ENCODE results near the gene MS4A6E. TPM values are rescaled to one million over a fixed set of nuclear protein-coding genes. Genes with fewer than 3 reads are reported as not detected.
"Not testable (repeated sequence)": the region's sequence is repeated elsewhere in the genome, so short reads cannot be mapped to it uniquely, and the experiment has no call there.

The MS4A6E gene, protein sequence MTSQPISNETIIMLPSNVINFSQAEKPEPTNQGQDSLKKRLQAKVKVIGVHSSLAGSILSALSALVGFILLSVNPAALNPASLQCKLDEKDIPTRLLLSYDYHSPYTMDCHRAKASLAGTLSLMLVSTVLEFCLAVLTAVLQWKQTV
- not detected in 2 replicates for total RNA-seq

DNA sequence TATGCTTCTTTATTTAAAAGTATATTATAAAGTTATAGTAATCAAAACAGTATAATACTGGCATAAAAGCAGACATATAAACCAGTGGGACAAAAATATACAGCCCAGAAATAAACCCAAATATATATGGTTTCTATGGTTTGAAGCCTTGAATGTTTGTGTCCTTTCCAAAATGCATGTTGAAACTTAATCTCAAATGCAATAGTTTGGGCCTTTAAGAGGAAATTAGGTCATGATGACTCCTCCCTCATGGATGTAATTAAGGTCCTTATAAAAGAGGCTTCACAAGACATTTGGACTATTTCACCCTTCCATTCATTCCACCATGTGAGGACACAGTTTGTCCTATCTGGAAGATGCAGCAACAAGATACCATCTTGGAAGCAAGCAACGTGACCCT lies at the start of gene MS4A6E:
Gene MS4A6E (plus strand): TSS at position 301 of the 400 bp plus-strand sequence. CDS start 7,641 bp downstream, outside the sequence.
- intact Hi-C loops (cut with micrococcal nuclease) = no loop called here

DNA sequence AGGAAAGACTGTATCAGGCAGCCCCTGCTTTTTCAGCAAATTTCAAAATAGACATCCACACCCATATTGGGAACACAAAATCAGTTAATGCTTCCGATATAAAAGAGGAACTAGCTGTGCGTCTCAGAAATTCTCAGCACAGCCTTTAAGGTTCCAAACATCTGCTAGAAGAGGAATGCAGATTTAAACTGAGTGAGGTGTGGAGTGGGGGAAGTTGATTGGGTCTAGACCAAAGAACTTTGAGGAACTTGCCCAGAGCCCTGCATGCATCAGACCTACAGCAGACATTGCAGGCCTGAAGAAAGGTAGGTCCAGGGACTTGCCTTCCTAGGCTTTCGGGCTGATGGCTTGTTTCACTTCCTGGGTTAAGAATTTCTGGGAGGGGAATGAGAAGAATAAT lies 46.6 kb upstream of the MS4A6E start, which contains the start of gene MS4A4A:
Gene MS4A4A (plus strand): TSS at position 255 of the 400 bp plus-strand sequence. CDS start 10 bp downstream, at position 265.
- intact Hi-C loops (cut with micrococcal nuclease) = no loop called here

DNA sequence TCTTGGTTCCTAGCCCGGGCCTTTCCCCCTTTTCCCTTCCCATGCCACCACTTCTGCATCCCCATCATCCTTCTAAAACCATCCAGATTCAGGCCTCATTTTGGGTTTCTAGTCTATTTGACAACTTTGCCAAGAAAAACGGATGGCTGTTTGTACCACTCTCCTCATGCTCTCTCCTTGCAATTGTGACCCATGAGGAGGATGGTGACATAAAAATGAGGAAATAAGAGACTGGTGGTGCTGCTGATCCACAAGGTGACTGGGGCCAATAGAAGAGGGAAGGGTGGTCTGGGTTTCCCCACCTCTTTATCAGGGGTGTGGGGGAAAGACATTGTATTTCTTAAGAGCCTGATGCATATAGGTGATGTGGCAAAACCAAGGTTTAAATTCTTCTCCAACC lies 45.6 kb upstream of the MS4A6E start:
- intact Hi-C loops (cut with micrococcal nuclease) = no loop called here

DNA sequence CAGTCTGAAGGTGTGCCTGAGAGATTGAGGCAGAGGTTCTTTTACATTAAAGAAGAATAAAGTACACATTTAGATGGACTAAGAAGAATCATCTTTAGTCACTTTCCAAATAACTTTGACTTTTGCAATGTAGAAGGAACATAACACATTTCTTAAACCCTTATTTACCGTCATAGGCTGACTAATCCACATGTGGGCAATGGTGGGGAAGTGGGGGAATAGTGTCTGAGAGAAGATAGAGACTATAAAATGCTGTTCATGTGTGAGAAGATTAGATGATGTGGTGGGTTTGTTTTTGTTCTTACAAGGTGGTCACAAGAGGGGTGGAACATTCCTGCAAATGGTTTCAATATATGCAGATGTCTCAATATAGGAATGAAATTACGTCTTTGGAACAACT lies 44.8 kb upstream of the MS4A6E start:
- intact Hi-C loops (cut with micrococcal nuclease) = no loop called here

DNA sequence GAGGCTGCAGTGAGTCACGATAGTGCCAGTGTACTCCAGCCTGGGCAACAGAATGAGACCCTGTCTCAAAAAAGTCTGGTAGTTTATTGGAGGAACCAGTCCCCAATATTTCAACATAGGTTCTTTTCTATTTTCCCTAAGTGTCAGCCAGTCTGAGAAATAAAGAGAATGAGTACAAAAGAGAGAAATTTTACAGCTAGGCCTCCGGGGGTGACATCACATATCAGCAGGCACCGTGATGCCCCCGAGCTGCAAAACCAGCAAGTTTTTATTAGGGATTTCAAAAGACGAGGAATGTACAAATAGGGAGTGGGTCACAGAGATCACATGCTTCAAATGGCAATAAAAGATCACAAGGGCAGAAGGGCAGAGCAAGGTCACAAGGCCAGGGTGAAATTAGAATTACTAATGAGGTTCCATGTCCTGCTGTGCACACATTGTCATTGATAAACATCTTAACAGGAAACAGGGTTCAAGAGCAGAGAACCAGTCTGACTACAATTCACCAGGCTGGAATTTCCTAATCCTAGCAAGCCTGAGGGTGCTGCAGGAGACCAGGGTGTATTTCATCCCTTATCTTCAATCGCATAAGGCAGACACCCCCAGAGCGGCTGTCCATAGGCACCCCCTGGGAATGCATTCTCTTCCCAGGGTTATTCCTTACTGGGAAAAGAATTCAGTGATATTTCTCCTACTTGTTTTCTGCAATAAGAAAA lies 41.5 kb upstream of the MS4A6E start:
- intact Hi-C loops (cut with micrococcal nuclease) = not testable (repeated sequence)

DNA sequence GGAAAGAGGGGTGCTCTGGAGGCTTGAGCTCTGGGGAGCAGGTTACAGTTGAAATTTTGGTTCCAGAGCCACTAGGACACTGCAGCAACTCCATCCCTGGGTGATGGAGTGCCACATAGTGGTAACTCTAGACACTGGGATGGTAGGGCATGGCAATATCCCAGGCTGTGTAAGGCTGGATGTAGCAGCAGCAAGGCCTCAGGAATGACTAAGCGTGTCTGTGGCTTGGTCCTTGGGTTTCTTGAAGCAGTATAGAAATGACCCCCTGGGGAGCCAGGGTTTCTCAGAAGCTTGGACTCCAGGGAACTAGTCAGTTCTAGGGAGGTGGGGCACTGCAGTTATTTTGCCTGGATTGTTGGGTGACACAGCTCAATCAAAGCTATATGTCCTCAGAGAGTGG lies 38.5 kb upstream of the MS4A6E start:
- intact Hi-C loops (cut with micrococcal nuclease) = no loop called here

DNA sequence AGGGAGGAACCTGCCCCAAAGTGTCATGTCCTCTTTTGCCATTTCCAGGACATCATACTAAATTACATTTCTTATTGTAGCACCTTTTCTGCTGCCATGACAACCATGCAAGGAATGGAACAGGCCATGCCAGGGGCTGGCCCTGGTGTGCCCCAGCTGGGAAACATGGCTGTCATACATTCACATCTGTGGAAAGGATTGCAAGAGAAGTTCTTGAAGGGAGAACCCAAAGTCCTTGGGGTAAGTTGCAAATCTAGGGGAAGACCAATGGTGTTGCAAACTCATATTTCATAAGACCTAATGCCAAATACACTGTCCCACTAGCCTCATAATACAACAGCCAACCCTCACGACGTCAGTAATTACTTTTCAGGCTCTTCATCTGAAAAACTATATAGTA lies 34.9 kb upstream of the MS4A6E start:
- intact Hi-C loops (cut with micrococcal nuclease) = no loop called here

DNA sequence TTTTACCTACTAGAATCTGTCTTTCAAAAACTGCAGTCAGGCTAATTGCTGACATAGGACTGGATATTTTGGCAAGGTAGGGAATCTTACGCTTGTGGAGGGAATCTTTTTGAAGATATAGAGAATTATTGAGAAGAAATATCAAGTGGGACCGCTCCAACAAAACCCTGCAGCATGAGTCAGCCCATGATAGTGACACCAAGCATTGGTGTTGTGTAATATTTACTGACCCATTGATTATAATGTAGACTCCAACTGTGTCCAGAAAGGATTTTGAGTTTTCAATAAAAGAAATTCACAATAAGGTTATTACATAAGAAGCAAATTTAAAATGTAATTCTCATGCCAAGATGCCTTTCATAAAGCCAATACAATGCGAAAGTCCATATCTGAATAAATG lies 25.9 kb upstream of the MS4A6E start:
- intact Hi-C loops (cut with micrococcal nuclease) = no loop called here

DNA sequence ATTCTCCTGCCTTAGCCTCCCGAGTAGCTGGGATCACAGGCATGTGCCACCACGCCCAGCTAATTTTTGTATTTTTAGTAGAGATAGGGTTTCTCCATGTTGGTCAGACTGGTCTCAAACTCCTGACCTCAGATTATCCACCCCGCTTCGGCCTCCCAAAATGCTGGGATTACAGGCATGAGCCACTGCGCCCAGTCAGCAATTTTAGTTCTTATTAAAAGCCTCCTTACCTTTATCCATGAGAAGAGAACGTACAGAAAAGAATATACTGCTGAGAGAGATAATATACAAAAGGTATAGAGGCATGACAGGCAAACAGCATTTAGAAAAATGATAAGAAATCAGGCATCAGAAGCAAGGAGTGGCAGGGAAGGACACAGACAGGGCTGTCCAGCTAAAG lies 25.2 kb upstream of the MS4A6E start:
- intact Hi-C loops (cut with micrococcal nuclease) = not testable (repeated sequence)

DNA sequence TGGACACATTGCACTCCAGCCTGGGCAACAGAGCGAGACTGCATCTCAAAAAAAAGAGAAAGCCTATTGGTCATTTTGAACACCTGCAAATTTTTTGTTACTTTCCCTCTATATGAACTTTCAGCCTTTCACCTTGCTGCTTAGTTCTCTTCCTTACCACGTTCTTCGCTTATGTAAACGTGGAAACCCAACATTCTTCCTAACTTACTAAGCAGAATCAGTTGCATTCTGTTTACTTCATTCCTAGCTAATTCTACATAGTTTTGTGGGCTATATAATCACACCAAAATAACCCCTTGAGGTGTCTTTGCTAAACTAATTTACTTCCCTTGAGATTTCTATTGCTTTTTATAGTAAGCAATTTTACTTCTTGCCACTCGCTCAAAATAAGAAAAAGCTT lies 23.4 kb upstream of the MS4A6E start:
- intact Hi-C loops (cut with micrococcal nuclease) = no loop called here

DNA sequence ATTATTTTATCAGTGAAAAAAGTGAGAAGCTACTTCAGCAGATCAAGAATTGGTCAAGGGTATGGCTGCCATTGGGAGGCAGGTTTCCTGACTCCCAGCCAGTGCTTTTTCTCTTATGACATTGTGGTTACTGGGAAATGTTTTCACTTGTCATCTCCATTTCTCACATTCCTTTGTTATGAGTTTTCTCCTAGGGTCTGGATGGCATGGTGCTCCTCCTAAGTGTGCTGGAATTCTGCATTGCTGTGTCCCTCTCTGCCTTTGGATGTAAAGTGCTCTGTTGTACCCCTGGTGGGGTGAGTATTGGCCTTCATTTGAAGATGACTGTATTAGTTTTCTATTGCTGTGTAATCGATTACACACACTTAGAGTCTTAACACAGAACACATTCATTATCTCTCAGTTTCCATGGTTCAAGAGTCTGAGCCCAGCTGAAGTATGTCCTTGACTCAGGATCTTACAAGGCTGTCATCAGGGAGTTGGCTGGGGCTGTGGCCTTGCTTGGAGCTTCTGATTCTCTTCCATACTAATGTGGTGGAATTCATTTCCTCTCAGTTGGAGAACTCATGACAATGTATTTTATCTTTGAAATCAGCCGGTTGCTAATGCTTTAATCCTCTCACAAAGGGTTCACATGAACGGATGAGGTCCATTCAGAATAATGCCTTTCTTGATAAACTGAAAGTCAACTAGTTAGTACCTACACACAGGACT lies 21.0 kb upstream of the MS4A6E start:
- intact Hi-C loops (cut with micrococcal nuclease) = no loop called here

DNA sequence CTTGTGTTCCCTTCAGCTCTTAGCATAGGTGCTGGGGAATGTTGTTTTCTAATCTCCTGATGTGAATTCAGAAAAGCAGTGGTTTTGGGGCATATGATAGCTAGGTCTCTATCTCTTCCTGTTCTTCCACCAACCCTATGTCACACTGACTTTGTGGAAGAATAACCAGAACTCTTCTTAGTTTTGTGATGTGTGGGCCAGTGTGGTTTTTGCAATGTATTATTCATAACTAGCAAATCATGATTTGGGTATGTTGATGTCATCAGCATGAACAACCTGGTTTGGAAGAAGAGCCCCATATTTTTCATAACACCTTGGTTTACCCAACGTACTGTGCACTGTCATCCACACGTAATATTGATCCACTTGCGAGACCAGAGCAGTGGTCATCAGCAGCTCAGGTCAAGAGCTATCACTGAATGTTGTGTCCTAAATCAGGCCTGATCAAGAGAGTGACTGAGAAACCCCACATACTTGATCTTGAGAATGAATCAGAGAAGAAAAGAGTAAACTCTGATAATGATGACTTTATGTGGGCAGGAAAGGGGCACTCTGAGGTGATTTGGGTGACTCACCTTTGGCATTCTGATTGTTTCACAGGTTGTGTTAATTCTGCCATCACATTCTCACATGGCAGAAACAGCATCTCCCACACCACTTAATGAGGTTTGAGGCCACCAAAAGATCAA lies 19.4 kb upstream of the MS4A6E start:
- intact Hi-C loops (cut with micrococcal nuclease) = no loop called here

DNA sequence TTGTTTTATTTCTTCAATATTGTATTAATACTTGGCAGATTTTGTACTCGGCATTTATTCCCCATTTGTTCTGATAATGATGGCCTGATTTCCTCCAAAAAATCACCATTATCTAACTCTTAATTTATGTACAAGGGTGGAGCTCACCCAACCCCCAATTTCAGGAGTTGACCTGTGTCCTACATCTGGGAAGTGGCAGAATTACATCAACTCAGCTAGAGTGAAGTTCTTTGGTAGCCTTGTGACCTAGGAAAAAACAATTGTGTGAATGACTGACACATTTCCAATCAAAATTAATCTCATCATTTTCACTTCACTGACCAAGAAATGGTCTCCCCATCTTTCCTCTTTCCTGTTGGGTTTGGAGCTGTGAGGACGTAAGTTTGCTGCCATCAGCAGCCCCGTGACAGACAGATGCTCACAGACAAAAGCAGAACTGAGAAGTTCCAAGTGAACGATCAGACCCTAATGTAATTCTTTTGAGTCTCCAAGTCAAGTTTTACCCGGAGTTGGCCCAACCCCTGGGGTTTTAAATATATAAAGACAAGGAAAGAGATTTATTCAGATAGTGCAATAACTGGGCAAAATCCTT lies 16.6 kb upstream of the MS4A6E start:
- intact Hi-C loops (cut with micrococcal nuclease) = no loop called here

DNA sequence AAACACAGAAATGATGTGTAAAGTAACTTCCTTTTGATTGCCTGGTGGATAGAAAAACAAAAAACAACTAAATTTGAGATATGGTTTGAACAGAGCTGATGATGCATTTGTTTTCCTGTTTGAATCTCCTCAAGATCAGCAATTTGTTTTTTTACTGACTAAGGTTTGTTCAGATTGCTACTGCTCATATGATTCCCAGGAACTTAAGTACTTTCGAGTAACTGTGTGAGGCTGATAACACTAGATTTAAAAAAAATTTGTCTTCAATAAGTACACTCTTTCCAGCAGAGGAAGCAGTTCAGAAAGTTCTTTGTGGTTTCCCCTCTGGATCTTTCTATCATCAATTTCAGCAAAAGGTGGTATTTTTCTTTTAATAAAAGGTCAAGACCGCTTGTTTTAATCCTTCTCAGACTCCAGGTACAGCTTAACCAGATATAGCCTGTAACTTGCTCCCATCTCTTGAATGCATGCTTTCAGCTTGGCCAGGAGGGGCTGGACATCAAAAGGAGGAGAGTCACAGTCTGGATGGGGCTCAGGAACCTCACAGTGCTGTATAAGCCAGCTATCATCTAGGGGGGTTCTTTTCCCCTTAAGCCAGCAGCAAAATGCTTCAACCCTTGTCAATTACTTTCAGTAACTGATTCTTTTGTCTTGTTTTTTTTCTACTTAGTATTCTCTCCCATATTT lies 12.3 kb upstream of the MS4A6E start:
- intact Hi-C loops (cut with micrococcal nuclease) = no loop called here

DNA sequence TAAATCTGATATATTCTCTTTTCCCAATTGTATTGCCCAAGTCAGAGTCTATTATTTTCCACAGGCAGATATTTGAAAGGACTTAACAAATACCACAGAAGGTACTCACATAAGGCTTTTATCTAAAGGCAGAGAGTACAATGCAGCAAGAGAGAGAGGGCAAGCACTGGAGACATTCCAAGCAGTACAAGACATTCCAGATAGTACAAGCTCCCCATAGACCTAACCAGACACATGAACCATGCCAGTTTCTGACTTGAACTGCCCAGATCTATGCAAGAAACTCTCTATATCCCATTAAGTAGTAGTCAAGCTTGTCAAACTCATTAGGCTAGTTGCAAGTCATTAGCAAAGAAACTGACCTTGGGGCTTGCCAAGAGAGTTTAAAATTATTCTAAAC lies 11.2 kb upstream of the MS4A6E start:
- intact Hi-C loops (cut with micrococcal nuclease) = no loop called here

DNA sequence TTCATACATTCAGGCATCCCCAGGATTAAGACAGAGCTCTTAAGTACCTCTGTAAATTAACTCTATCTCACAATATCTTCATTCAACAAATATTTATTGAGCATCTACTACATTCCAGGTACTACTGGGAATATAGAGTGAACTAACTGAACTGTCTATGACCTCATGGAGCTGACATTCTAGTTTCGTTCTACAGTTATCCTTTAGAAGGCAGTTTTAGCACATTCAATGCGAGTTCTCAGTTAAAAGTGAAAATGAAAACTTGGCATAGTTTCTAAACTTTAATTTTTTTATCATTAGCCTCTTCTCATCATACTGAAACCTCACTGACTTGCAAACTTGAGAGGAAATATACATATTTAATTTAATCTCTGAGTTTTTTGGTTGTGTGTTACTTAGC lies 10.7 kb upstream of the MS4A6E start:
- intact Hi-C loops (cut with micrococcal nuclease) = no loop called here

DNA sequence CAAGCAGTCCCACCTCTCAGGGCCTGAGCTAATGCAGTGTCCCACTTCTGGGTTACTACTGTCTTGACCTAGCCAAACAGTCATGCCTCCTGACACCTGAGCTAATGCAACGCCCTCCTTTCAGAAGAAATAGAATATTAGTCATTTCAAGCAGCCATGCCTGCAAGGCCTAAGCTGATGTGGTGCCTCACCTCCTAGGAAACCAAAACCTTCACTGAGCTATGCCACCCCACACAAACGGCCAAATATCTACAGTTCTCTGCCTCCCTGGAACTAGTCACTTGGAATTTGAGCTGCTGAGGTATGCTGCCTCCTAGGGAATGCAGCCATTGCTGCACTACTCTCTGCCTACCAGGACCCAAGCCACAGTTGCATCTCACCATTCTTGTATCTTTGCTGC lies 8.3 kb upstream of the MS4A6E start:
- intact Hi-C loops (cut with micrococcal nuclease) = no loop called here

DNA sequence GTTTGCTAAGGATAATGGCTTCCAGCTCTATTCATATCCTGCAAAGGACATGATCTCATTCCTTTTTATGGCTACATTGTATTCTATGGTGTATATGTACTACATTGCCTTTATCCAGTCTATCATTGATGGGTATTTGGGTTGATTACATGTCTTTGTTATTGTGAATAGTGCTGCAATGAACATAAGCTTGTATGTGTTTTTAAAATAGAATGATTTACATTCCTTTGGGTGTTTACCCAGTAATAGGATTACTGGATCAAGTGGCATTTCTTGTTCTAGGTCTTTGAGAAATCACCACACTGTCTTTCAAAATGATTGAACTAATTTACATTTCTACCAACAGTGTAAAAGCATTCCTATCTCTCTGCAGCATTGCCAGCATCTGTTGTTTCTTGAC lies 6.0 kb upstream of the MS4A6E start:
- intact Hi-C loops (cut with micrococcal nuclease) = no loop called here

DNA sequence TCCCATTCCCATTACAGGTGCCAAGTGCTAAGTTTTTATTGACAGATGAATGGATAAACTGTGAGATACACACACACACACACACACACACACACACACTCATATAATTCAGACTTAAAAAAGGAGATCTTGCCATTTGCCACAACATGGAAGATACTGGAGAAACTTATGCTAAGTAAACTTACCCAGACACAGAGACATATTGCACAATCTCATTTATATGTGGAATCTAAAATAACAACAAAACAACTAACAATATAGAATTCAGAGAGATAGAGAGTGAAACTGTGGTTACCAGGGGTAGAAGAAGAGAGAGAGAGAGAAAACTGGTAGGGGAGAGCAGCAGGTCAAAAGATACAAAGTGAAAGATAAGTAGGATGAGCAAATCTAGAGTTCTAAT lies 1.4 kb downstream of the MS4A6E start:
- intact Hi-C loops (cut with micrococcal nuclease) = no loop called here

DNA sequence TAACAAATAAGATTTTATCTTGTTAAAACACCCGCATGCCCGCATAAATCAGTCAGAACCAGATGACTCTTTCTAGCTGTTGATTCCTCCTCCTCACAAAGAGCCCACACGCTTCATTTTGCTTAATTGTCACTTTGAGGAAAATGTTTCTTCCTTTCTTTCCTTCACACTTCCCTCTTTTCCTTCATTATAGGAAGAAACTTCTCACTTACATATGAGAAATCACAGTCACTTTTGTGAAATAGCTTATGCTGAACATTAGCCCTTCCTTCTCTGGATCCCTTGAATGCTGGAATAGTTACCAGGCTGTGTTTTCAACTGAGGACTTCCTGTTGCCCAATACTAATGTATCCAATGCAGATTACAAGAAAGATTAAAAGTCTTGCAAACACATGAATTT lies 5.8 kb downstream of the MS4A6E start:
- intact Hi-C loops (cut with micrococcal nuclease) = no loop called here
